Gastrocnemius medialis (tissue), 4 donors: Measurements from ENCODE around the gene STH.

Experiments used
- POLR2A ChIP-seq, 2 donors: fragments of 450-650 bp; IDR thresholded peaks; one replicate each; pipeline ENCODE4 v1.6.1; 2017; ENCODE audit warnings: antibody characterized with exemption in 2 of 2, mild to moderate bottlenecking in 2 of 2, moderate library complexity in 2 of 2
- TF ChIP-seq, protein P1 (sequence below), 5 experiments: fragments of 450-650 bp in 3 of 5; fragments of 200-600 bp in 2 of 5; sonication (generic) in 2 of 5; IDR thresholded peaks in 4 of 5; conservative IDR thresholded peaks in 1 of 5; 1 replicate in 4 of 5; 2 replicates in 1 of 5; pipeline ENCODE4 v1.5.1; 2016 to 2019; ENCODE audit warnings: antibody characterized with exemption in 5 of 5, mild to moderate bottlenecking in 3 of 5, moderate library complexity in 3 of 5

DNA sequence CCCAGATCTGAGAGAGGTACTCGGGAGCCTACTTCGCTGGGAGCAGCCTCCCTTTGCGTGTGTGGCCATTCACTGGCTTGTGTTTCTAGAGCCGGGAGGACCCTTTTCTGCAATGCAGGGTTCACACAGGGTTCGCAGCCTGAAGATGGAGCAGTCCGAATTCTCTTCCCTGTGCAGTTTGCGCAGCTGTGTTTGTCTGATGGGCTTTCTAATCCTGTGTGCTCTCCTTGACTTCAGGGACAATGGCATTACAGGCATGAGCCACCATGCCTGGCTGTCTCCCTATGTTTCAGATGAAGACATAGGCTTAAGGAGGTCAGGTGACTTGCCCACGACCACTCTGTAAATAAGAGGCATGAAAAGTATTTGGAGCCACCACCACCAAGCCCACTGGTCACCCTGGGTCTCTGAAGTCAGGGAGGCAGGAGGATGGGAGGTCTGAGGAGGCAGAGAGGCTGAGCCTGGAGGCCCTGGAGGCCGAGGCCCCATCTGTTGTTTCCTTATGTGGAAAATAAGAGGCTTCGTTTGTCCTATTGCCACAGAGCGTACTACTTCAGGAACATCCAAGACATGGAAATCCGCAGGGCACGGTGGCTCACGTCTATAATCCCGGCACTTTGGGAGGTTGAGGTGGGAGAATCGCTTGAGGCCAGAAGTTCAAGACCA, 5.0 kb upstream of the STH start:
- TF ChIP-seq, protein P1, sequence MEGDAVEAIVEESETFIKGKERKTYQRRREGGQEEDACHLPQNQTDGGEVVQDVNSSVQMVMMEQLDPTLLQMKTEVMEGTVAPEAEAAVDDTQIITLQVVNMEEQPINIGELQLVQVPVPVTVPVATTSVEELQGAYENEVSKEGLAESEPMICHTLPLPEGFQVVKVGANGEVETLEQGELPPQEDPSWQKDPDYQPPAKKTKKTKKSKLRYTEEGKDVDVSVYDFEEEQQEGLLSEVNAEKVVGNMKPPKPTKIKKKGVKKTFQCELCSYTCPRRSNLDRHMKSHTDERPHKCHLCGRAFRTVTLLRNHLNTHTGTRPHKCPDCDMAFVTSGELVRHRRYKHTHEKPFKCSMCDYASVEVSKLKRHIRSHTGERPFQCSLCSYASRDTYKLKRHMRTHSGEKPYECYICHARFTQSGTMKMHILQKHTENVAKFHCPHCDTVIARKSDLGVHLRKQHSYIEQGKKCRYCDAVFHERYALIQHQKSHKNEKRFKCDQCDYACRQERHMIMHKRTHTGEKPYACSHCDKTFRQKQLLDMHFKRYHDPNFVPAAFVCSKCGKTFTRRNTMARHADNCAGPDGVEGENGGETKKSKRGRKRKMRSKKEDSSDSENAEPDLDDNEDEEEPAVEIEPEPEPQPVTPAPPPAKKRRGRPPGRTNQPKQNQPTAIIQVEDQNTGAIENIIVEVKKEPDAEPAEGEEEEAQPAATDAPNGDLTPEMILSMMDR (IDR thresholded peaks at IDR 0.05 in 4 of 5, conservative IDR thresholded peaks at IDR 0.05 in 1 of 5), result no peak
- no peak for TF ChIP-seq POLR2A (IDR thresholded peaks at IDR 0.05)
